CD4-positive, alpha-beta T cell (primary cell): ENCODE results near the gene DNAJC19. TPM values are rescaled to one million over a fixed set of nuclear protein-coding genes. Genes with fewer than 3 reads are reported as not detected.

Experiments used
- ATAC-seq: fragments of 200-7000 bp; cut with Tn5 transposase; one replicate; pipeline ENCODE4 v1.10.0; 2022; ENCODE audit warnings: mild to moderate bottlenecking; ENCODE audit not compliant: poor library complexity
- CTCF ChIA-PET: fragments of 350-600 bp; sonication (Branson Sonifier 250); formaldehyde crosslinking; loops from one replicate; lab custom pipeline; 2021; ENCODE audit warnings: antibody characterized with exemption, inconsistent platforms; lab: Charles Lee
- POLR2A ChIA-PET: fragments of 350-600 bp; sonication (Branson Sonifier 250); formaldehyde crosslinking; loops from one replicate; lab custom pipeline; 2021; ENCODE audit warnings: antibody characterized with exemption, inconsistent platforms; lab: Charles Lee
- DNase-seq, 14 experiments: peaks; one replicate each; pipeline ENCODE4 v3.0.0-alpha.2; 2013 to 2020; ENCODE audit warnings: mixed read lengths in 2 of 14
- H3K27ac ChIP-seq, 2 donors: one replicate each; pipeline versions ENCODE4 v1.5.1 to v1.7.0; 2013; ENCODE audit warnings: low read length in 2 of 2, low read depth in 1 of 2, mild to moderate bottlenecking in 1 of 2
- H3K27me3 ChIP-seq, 2 experiments: 1 replicate in 1 of 2; 2 replicates in 1 of 2; pipeline versions ENCODE4 v1.6.1 to v1.7.0; 2013; ENCODE audit warnings: low read length in 2 of 2, control low read depth in 1 of 2, mild to moderate bottlenecking in 1 of 2, moderate library complexity in 1 of 2; ENCODE audit not compliant: insufficient read depth in 2 of 2, control insufficient read depth in 1 of 2
- H3K36me3 ChIP-seq: one replicate; pipeline ENCODE4 v1.6.1; 2013; ENCODE audit warnings: low read length, control low read depth; ENCODE audit not compliant: insufficient read depth
- H3K4me1 ChIP-seq: one replicate; pipeline ENCODE4 v1.6.1; 2013; ENCODE audit warnings: low read length, control low read depth; ENCODE audit not compliant: insufficient read depth
- H3K4me3 ChIP-seq: one replicate; pipeline ENCODE4 v1.5.1; 2013; ENCODE audit warnings: mild to moderate bottlenecking, low read length, moderate library complexity
- H3K9me3 ChIP-seq, 2 experiments: 1 replicate in 1 of 2; 2 replicates in 1 of 2; pipeline versions ENCODE4 v1.6.1 to v1.7.0; 2013; ENCODE audit warnings: low read length in 2 of 2, mild to moderate bottlenecking in 2 of 2, control low read depth in 1 of 2, moderate library complexity in 1 of 2; ENCODE audit not compliant: control insufficient read depth in 1 of 2, insufficient read depth in 1 of 2
- H3K27ac Mint-ChIP-seq: one replicate; pipeline ENCODE4 v1.8.0; 2020; ENCODE audit warnings: mixed read lengths
- H3K27me3 Mint-ChIP-seq: one replicate; pipeline ENCODE4 v1.8.0; 2021; ENCODE audit warnings: mixed read lengths
- H3K36me3 Mint-ChIP-seq: one replicate; pipeline ENCODE4 v1.8.0; 2021; ENCODE audit warnings: low read depth, mixed read lengths
- H3K4me1 Mint-ChIP-seq: one replicate; pipeline ENCODE4 v1.8.0; 2021; ENCODE audit warnings: low read depth, mixed read lengths
- H3K4me3 Mint-ChIP-seq: one replicate; pipeline ENCODE4 v1.8.0; 2020; ENCODE audit warnings: mild to moderate bottlenecking, mixed read lengths
- H3K9me3 Mint-ChIP-seq: one replicate; pipeline ENCODE4 v1.8.0; 2020; ENCODE audit warnings: mixed read lengths
- intact Hi-C, 2 experiments: fragments of 100-400 bp; cut with DNase I in 1 of 2; cut with micrococcal nuclease in 1 of 2; formaldehyde crosslinking; loops; one replicate each; pipeline versions ENCODE4 v1.15.1 to v1.9.0; 2023 to 2025; cut with DNase I, micrococcal nuclease
- total RNA-seq, 174 experiments: library from RNA in 2 of 174; stranded (reverse) in 2 of 174; gene quantifications; one replicate each; pipeline ENCODE4 v1.2.3 and lab custom pipeline; 2021 to 2026
- TF ChIP-seq, protein P1 (sequence below): fragments of 200-600 bp; IDR thresholded peaks from one replicate; pipeline ENCODE4 v1.8.0; 2022; ENCODE audit warnings: antibody characterized with exemption, mild to moderate bottlenecking

The DNAJC19 gene
- total RNA-seq, 2 experiments from 2014 or later: 28.7 to 40.2 TPM

DNA sequence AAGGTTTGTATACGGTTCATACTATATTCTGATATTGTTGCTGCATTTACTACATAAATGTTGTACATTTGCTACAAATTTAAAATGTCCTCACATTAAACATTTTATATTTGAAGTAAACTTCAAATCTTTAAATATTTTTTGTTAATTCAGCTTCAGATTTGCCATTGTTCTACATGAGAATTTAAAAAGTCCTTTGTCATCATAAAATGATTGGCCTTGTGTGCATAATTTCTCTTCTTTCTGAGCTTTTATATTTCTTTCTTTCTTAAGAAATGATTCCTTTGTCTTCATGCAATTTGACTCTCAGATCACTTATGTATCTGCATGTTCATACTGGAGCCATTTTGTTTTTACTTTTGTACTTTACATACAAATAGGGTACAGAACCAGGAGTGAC is 28.0 kb downstream of the DNAJC19 start:
- POLR2A ChIA-PET: interaction anchor here (0.7 to 1.1 kb wide), 2 partner anchors 12 to 28 kb away, joined by 3 to 5 read pairs; partner anchors contain the start of gene DNAJC19
- Mint-ChIP-seq H3K4me3 (no peak overlapping the region), H3K9me3 (no peaks in the 10 kb centered on the region), H3K4me1 (no peaks in the 10 kb centered on the region), H3K27ac (no peak overlapping the region), H3K36me3 (peaks cover 92% of the 10 kb centered on the region), H3K27me3 (no peaks in the 10 kb centered on the region)
- H3K4me3 ChIP-seq: no peak overlapping the region
- CTCF ChIA-PET: no interaction called here
- H3K9me3 ChIP-seq: no peaks in the 10 kb centered on the region
- peaks cover 76% of the 10 kb centered on the region for H3K36me3 ChIP-seq
- DNase-seq (no peak), ATAC-seq (no peak)
- H3K27ac ChIP-seq: no peak overlapping the region
- no peaks in the 10 kb centered on the region for H3K27me3 ChIP-seq
- TF ChIP-seq, protein P1, sequence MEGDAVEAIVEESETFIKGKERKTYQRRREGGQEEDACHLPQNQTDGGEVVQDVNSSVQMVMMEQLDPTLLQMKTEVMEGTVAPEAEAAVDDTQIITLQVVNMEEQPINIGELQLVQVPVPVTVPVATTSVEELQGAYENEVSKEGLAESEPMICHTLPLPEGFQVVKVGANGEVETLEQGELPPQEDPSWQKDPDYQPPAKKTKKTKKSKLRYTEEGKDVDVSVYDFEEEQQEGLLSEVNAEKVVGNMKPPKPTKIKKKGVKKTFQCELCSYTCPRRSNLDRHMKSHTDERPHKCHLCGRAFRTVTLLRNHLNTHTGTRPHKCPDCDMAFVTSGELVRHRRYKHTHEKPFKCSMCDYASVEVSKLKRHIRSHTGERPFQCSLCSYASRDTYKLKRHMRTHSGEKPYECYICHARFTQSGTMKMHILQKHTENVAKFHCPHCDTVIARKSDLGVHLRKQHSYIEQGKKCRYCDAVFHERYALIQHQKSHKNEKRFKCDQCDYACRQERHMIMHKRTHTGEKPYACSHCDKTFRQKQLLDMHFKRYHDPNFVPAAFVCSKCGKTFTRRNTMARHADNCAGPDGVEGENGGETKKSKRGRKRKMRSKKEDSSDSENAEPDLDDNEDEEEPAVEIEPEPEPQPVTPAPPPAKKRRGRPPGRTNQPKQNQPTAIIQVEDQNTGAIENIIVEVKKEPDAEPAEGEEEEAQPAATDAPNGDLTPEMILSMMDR: no peak
- intact Hi-C loops: loop anchor here in 1 of 2 experiments (10.0 kb wide), 1 partner anchor 1723 kb away; no protein-coding TSS in a partner anchor
- H3K4me1 ChIP-seq: no peaks in the 10 kb centered on the region

DNA sequence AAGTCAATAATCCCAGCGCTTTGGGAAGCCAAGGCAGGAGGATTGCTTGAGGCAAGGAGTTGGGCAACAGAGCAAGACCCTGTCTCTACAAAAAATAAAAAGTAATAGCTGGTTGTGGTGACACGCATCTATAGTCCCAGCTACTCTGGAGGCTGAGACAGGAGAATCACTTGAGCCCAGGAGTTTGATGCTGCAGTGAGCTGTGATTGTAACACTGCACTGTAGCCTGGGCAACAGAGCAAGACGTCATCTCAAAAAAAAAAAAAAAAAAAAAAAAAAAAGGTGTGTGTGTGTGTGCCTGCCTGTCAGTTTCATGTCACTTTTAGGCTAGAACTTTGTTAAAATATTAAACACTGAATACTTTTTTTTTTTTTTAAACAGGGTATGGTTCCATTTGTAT is 28.4 kb downstream of the DNAJC19 start:
- ChIA-PET POLR2A (no interaction called here), CTCF (no interaction called here)
- no peaks in the 10 kb centered on the region for H3K27me3 ChIP-seq
- no peak overlapping the region for H3K4me3 ChIP-seq
- Mint-ChIP-seq H3K9me3 (no peaks in the 10 kb centered on the region), H3K4me1 (no peaks in the 10 kb centered on the region), H3K27me3 (no peaks in the 10 kb centered on the region), H3K4me3 (no peak overlapping the region), H3K36me3 (peaks cover 92% of the 10 kb centered on the region), H3K27ac (no peak overlapping the region)
- no peaks in the 10 kb centered on the region for H3K9me3 ChIP-seq
- TF ChIP-seq, protein P1: no peak
- no peak overlapping the region for H3K27ac ChIP-seq
- intact Hi-C loops: loop anchor here in 1 of 2 experiments (10.0 kb wide), 1 partner anchor 1724 kb away; no protein-coding TSS in a partner anchor
- H3K36me3 ChIP-seq: peaks cover 80% of the 10 kb centered on the region
- ATAC-seq: no peak
- H3K4me1 ChIP-seq: no peaks in the 10 kb centered on the region
- peak in 1 of 14 experiments; percentile 11 for DNase-seq

DNA sequence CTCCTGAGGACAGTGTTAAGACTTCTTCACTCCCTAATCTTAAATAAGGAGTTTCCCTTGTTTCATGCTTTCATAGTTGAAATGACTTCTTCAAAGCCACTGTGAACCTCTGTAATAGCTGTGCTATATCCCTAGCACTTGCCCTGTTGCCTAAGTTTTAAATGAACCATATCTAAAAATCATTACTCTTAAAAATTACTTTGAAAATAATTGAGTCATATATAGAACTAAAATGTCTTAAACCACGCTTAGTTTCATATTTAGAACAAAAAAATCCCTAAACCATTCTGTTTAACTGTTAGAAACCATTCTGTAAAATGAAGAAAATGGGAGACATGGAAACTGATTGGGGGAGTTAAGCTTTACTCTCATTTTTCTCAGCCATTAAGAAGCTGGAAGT is 29.8 kb downstream of the DNAJC19 start:
- TF ChIP-seq, protein P1: no peak
- Mint-ChIP-seq H3K36me3 (peaks cover 93% of the 10 kb centered on the region), H3K9me3 (no peaks in the 10 kb centered on the region), H3K4me1 (no peaks in the 10 kb centered on the region), H3K27me3 (no peaks in the 10 kb centered on the region), H3K4me3 (no peak overlapping the region), H3K27ac (peak overlapping the region; percentile 36)
- CTCF ChIA-PET: no interaction called here
- intact Hi-C loops: loop anchor here in 1 of 2 experiments (10.0 kb wide), 1 partner anchor 1725 kb away; no protein-coding TSS in a partner anchor
- H3K4me3 ChIP-seq: no peak overlapping the region
- POLR2A ChIA-PET: interaction anchor here (0.8 kb wide), 1 partner anchor 30 kb away, joined by 5 read pairs; the partner anchor contains the start of gene DNAJC19
- DNase-seq (no peak), ATAC-seq (no peak)
- no peaks in the 10 kb centered on the region for H3K9me3 ChIP-seq
- no peaks in the 10 kb centered on the region for H3K27me3 ChIP-seq
- no peaks in the 10 kb centered on the region for H3K4me1 ChIP-seq
- peaks cover 78% of the 10 kb centered on the region for H3K36me3 ChIP-seq
- no peak overlapping the region for H3K27ac ChIP-seq
